Stimulated activated CD4-positive, alpha-beta T cell treated with anti-CD3 and anti-CD28 coated beads, TNF-alpha, amount 100 ng/mL, for 4 hours (primary cell): Measurements from ENCODE around the gene KCNF1.
"Not testable (repeated sequence)": the region's sequence is repeated elsewhere in the genome, so short reads cannot be mapped to it uniquely, and the experiment has no call there.

Experiments used
- DNase-seq, 3 experiments: peaks; one replicate each; pipeline ENCODE4 v3.0.0-alpha.2; 2020; ENCODE audit warnings: low read depth in 3 of 3

KCNF1 gene

GRCh38 chr2:10944799-10945198, 33.1 kb downstream of the KCNF1 start:
- DNase-seq = no peak

DNA sequence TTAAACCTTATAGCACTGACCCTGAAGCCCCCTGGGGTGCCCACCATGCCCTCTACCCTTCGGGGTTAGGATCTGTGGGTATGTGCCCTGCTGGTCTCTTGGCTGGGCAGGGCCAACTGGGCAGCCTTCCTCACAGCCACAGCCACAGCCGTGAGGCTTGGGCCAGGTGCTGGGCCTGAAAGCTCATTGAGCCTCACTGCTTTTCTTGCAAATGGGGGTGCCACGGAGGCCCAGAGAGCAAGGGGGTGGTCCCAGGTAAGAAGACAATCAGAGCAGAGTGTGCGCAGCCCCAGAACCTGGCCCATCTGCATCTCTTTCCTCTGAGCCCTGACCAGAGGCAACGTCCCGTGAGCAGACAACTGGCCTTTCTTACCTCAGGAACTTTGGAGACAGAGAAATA, 34.7 kb downstream of the KCNF1 start:
- DNase-seq = no peak

DNA sequence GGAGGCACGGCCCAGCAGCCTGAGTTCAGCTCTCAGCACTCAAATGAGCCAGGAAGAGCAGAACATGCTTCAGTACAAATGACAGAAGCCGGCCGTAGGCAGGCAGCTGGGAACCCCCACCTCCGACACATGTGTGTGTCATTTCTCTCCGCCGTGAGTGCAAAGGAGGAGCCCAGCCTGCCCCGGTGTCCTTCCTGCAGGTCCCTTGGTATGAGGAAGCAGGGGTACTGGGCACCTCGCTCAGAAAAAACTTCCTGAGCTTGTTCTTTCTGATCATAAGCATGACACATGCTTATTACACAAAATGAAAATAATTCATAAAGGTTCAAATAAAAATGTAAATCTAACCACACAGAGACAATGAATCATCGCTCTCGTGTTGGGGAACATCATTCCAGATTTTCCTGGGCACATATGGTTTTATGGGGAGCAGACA, 35.3 kb downstream of the KCNF1 start:
- DNase-seq = no peak

- DNase-seq = no peak
Measured at GRCh38 chr2:10947446-10948187, 35.9 kb downstream of the KCNF1 start.

DNA sequence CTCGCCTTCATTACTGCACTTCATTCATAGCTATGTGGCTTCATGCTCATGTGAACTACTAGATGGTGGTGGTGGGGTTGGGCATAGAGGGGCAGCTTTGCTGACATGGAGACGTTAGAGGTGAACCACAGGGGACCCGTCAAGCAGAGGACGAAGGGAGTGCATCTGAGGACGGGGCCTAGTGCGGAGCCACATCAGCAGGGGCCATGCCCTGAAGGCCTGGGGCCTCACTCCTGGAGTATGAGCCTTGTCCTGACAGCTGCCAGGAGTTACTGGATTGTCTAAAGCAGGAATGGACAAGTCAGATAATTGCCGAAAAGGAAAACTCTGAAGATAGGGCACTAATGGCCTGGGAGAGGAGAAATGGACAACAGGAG, 36.4 kb downstream of the KCNF1 start:
- no peak for DNase-seq

GRCh38 chr2:10948606-10949230, 37.0 kb downstream of the KCNF1 start:
- no peak for DNase-seq

GRCh38 chr2:10949835-10950234, 38.1 kb downstream of the KCNF1 start:
- DNase-seq = no peak

- DNase-seq = no peak
Measured at GRCh38 chr2:10951558-10952414, 40.1 kb downstream of the KCNF1 start.

DNA sequence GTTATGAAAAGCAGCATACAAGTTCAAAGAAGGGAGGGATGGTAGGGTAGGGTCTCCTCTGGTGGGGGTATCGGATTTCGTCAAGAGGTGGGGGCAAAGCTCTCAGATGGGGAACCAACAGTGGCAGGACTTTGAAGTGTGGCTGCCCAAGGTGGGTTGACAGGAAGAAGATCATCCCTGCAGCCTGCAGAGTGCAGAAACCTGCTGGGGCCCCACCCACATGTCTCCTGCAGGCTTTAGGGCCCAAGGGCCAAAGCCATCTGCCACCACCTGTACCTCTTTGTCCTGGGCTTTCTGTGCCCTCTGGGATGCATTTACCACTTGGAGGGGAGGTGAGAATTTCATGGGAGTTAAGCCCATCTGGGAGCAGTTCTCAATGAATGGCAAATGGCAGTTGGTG, 42.7 kb downstream of the KCNF1 start:
- DNase-seq = no peak

DNA sequence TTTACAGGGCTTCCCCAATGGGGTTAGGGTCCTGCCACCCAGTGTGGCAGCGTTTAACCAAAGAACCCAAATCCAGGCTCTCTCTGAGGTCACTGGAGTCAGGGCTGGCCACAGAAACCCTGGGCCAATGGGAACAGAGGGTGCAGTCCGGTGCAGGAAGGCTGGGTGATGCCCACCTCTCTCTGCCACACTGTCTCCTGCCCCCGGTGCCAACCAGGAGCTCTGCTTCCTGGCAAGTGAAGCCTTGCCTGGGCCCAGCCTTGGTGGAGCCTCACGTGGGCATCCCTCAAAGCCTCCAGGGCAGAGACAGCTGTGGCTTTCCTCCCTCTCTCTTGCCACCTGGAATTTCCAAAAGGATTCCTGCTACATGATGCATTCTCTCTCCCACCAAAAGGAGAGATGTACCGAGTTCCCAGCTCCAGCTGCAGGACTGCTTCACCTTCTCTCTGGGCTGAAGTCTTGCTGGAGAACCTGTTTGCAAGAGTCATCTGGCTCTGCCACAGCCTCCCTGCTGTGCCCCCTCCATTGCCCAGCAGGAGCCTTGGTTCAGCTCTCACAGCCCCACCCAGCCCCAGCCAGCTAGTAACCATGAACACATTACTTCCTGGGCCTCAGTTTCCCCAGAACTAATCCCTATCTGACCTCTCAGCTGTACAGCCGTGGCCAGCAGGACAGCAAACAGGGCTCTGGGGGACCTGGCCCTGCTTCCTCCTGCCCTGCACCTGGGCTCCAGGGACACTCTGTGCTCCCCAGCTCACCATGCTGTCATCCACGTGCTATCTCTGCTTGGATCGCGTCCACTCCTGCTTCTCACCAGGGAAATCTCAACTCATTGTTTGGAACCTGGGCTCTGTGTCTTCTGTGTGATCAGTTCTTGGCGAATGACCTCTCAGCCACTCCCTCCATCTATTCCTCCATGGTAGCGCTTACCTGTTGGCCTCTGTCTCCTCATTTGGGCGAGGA, 43.4 kb downstream of the KCNF1 start:
- DNase-seq = no peak

DNA sequence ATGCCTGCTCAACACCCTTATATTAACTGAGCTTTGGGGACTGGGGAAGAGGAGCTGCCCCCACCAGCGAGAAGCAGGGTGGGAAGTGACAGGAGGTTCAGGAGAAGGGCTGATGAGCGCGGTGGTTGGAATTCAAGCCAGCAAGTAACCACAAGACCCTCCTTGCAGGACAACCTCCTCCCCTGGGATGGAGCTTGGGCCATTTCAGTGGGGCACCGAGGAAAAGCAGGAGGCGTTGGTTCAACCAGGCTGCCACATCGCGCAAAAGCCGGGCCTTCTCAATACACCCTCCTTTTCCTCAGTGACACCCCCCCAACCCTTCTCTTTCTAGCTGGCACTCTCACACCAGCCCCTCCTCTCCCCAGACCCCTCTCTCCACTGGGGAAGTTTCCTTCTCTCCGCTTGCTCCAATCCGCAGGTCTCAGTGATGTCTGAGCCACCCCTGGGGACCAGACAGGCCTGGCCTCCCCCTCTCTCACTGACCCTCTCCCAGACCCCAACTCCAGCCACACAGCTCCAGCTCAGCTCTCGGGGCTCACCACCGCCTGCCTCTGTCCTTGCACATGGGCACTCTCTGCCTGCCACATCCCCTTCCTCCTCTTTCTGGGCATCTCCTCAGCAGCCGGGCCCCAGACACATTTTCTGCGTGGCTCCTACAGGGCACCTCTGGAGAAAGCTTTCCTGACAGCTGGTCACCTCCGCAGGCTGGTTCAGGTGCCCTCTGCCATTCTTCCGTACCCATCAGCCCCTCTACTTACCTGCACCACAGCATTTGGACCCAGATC, 44.5 kb downstream of the KCNF1 start:
- DNase-seq = no peak

- no peak for DNase-seq
Measured at GRCh38 chr2:10957391-10957790, 45.7 kb downstream of the KCNF1 start.

GRCh38 chr2:10958452-10958851, 46.7 kb downstream of the KCNF1 start:
- not testable (repeated sequence) for DNase-seq

- DNase-seq = no peak
Measured at GRCh38 chr2:10960606-10961489, 49.1 kb downstream of the KCNF1 start.

DNA sequence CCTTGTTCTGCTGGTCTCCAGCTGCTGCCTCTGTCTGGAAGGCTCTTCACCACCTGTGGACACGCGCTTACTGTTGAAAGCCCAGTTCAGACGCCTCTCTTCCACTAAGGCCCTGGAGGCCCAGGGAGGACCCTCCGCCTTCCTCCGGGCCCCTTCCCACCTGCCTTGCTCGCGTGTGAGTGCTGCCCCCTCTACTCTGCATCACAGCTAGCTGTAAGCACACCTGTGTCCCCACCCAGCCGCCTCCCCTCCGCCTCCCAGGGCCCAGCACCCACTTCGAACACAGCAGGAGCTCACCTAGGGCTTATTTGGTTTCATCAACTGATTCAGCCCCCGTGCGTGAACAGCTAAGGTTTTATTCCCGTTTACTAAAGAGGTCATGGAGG, 49.7 kb downstream of the KCNF1 start:
- no peak for DNase-seq

- DNase-seq = no peak
Measured at GRCh38 chr2:10962004-10962403, 50.3 kb downstream of the KCNF1 start.

DNA sequence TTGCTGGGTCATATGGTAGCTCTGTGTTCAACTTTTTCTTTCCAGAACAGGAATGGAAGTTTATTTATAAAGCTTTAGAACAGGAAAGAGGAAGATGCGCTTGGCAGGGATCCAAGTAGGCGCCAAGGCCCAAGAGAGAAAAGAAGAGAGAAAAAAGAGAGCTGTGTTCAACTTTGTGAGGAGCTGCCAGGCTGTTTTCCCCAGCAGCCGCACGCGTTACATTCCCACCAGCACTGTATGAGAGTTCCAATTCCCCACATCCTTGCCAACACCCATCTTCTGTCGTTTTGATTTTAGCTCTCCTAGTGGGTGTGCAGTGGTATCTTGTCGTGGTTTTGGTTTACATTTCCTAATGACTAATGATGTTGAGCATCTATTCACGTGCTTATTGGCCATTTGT, 51.4 kb downstream of the KCNF1 start:
- DNase-seq = no peak
